NCI-H1092 (cell line): Measurements from ENCODE around the gene BTBD10.

Experiments used
- DNase-seq: peaks from one replicate; lab custom pipeline; 2025; lab: John Stamatoyannopoulos, UW

BTBD10 gene

DNA sequence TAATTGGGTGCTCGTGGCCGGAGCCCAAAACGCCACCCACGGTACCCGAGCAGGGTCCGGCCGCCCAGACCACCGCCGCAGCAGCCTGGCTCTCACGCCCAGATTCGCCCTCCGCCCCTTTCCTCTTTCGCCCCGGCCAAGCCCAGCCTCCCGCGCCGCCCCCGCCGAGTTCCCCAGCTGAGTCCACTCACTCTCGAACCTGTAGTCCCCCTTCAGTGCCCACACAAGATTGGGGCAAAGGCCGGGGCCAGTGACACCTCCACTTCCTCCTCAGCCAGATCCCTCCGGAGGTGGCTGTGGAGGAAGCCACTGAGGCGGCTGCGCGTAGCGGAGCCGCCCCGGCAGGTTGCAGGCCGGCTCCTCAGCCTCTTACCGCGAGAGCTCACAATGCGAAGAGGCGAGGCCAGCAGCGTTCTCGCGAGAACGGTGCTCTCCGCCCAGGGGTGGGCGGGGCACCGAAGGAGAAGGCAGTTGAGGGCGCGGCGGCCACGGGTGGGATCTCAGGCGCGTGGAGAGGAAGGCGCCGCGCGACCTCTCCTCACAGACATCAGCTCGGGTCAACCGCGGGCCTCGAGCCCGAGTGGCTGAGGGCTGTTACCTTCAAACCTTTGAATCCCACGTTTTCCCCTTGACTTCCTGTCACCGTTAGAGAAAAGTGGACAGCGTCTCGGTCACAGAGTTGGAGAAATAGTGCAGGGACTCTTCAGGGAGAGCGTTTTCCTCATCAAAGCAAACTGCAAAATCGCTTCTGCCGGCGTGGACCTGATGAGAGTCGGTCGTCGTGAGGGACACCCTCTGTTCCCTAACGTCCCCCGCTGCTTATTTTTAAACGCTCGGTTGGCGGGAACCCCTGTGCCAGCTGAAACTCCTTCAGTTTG lies at the start of gene BTBD10:
BTBD10 (minus strand) TSS at position 322 of the 878 bp plus-strand sequence. CDS start 18,098 bp downstream, outside the sequence.
- peak; percentile 97 for DNase-seq

DNA sequence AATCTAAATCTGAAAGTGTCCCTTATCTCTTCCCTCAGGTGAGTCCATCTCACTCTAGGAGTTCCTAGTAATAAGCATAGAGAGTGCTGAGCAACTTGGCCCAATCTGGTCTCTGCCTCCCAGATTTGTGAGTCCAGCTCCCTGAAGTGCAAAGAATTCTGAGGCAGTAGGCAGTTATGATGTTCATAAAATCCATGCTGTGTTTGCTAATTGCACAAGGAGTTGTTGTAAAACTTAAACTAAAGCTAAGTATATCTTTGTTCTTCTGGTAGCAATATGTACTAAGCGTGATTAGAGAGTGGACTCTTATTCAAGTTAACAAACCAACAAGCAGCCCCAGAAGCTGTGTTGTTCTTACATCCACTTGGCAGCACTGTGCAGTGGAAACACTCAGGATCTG lies 40.4 kb upstream of the BTBD10 start:
- no peak for DNase-seq

DNA sequence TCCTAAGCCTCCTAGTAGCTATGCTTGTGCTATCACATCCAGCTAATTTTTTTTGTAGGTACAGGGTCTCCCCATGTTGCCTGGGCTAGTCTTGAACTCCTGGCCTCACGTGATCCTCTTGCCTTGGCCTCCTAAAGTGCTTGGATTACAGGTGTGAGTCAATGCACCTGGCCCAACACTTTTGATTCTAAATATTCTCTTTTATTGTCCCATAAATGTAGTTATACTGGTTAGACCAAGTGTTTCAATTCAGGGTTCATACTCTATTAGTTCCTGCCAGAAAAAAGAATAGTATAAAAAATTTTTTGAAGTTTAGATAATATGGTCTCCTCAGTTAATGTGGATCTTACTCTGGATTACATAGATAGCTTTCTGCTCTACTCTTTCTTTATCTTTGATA lies 39.5 kb upstream of the BTBD10 start:
- DNase-seq, result no peak

DNA sequence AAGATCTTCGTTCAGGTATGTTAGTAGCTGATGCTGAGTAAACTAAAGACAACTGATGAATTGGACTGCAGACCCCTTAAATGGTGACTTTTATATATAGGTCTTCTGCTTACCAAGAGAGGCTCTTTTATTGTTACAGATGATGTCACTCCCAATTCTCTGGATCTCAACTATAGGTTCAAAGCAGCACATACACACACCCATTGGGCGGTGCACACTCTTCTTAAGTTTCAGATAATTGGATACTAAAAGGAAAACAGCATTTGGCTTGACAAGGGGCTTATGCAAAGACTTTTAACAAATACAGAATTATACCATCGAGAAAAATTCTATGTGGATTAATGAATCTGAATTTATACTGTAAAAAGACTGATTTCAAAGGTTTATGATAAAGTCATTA lies 32.9 kb upstream of the BTBD10 start, which contains the start of gene PTH:
PTH (minus strand) TSS at position 69 of the 400 bp plus-strand sequence. CDS start 3,142 bp downstream, outside the sequence.
- no peak for DNase-seq

DNA sequence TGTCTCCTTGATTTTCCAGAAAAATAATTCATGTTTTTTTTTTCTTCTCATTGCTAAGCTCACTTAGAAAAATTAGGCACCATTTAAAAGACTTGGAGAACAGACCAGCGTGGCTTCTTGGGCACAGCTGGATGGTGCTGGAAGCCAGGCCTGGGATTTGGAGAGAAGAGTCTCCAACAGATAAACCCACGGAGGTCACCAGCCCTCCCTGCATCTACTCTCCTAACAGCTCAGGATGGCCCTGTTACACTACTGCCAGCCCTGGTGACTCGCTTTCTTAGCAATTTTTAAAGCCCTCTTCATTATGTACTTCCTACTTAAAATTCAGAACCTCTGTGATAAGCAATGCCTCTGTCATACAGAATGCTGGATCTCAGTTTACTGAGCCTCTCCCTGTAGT lies 31.0 kb upstream of the BTBD10 start:
- no peak for DNase-seq

DNA sequence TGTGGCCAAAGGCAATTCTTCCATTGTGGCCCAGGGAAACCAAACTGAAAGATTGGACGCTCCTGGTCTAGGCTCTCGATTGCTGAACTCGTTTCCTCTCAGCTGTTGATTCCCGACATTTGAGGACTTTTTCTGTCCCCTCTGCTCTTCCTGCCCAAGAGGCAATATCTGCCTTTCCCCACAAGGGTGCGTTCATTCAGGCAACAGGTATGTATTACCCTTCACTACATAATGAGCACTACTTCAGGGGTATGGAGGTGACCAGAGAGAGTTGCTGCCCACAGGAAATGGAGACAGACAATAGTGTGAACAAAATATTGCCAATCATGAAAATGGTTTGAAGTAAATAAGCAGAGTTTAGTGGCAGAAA lies 24.6 kb upstream of the BTBD10 start:
- no peak for DNase-seq

DNA sequence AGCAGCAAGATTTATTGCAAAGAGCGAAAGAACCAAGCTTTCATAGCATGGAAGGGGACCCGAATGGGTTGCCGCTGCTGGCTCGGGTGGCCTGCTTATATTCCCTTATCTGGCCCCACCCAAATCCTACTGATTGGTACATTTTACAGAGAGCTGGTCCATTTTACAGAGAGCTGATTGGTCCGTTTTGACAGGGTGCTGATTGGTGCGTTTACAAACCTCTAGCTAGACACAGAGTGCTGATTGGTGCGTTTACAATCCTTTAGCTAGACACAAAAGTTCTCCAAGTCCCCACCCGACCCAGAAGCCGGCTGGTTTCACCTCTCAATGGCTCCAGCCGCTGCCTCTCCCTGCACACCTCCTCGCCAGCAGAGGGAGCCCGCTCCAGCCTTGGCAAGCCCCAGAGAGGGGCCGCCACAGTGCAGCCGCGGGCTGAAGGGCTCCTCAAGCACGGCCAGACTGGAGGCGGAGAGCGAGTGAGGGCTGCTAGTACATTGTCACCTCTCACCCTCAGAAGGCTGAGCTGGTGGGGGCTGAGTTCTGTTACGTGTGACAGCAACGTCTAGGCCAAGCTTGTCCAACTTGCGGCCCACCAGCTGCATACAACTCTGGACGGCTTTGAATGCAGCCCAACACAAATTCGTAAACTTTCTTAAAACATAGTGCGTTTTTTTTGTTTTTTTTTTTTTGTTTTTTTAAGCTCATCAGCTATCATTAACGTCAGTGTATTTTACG lies 24.1 kb upstream of the BTBD10 start:
- DNase-seq, result no peak

DNA sequence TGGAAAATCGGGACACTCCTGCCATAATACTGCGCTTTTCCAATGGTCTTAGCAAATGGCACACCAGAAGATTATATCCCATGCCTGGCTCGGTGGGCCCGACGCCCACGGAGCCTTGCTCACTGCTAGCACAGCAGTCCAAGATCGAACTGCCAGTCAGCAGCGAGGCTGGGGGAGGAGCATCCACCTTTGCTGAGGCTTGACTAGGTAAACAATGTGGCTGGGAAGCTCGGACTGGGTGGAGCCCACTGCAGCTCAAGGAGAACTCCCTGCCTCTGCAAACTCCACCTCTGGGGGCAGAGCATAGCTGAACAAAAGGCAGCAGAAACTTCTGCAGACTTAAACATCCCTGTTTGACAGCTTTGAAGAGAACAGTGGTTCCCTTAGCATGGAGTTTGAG lies 17.2 kb upstream of the BTBD10 start:
- DNase-seq, result no peak

DNA sequence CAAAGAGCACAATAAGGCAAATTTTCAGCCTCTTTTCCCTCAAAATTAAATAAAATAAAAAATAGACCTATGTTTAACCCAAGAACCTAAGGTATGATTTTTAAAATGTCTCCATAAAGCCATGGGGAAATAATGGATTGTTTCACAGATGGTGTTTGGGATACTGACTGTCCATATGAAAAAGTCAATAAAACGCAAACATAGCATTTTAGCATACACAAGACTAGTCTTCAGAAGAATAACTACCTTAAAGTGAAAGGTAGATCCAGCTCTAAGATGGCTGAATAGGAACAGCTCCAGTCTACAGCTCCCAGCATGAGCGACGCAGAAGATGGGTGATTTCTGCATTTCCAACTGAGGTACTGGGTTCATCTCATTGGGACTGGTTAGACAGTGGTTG lies 16.7 kb upstream of the BTBD10 start:
- no peak for DNase-seq

DNA sequence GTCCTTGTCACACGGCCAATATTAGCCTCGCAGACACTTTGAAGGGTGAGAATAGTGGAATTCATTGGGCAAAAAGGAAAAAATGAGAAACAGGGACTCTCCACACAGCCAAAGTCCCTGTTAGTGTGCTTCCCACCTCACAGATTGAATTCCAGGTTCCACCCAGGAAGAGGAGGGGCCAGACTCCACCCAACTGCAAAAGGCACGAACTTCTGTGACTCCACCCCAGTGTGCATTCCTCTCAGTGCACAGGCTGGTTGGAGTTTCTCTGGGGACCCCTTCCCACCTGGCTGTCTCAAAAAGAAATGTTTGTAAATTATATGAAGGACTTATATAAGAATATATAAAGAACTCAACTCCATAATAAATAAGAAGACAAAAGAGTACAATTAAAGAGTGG lies 12.1 kb upstream of the BTBD10 start:
- no peak for DNase-seq

DNA sequence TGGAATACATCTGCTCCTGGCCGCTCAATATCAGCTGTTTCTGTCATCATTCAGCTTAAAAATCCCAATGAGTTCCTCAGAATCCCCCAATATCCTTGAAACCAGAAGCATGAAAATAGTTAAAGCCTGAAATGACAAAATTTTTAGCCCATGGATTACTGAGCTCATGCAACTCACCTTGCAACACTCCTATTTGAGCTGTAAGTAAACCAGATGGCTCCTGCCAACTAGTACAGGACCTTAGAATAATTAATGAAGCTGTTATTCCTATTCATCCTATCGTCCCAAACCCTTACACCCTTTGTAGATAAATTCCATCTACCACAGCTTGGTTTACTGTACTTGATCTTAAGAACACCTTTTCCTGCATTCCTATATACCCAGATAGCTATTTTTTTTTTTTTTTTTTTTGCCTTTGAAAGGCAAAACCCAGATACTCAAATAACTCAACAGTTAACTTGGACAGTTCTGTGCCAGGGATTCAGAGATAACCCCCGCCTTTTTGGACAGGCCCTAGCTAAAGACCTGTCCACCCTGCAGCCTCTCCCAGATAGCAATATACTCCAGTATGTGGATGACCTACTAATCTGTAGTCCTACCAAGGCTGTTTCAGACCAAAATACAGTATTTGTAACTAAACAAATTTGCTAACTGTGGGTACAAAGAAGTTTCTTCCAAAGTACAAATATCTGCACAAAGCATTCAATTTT lies 10.1 kb upstream of the BTBD10 start:
- no peak for DNase-seq

DNA sequence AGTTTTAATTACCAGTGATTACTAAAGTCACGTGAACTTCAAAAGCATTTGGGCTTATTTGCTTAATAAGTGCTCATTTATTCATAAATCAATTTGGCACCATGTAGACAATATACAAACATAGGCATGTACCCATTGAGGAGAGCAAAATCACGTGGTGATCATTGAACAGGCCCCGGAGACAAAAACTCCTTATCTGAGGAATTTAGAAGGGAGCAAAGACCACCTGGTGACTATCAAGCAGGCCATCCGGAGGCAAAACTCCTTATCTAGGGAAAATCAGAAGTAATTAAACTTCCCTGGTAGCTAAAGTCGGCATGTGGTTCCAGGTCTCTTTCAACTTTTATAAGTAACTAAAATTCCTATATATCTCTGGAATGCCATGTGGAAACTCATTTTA lies 5.7 kb upstream of the BTBD10 start:
- no peak for DNase-seq

DNA sequence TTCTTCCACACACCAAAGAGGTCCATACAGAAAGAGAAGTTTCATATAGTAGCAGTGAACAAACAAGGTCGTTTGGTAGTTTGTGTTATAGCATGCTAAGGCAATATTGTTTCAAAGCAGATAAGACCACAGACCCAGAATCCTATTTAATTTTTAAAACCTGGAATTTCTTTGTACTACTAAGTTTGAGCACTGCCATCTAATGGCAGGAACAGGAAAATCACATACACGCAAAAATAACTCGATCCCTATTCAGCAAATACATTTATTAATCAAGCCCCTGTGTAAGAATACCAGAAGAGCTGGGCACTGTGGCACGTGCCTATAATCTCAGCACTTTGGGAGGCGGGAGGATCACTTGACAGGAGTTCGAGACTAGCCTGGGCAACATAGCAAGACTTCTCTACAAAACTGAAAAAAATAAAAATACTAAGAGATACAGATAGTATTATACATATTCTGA lies 2.9 kb upstream of the BTBD10 start:
- DNase-seq, result peak; percentile 3

DNA sequence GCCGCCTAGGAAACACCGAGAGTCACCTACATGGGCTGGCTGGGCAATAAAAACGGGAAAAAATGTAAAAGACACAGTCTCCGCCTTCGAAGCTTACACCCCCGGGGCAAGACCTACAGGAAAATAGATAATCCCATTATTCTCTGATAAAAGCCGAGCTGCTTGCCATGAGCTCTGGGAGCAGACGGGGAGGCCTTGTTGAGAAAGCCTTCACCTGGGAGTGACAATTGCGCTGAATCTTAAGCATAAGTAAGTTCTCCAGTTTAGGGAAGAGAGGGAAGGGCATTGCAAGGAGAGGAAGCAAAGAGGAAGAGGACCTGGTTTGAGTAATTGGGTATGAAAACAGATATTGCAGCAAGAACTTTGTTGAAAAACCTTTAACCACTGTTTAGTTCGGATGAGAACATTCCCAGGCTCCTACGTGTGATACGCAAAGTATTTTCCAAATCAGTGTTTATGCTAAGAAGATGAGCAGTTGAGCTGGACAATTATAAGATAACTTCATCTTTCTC lies 813 bp upstream of the BTBD10 start:
- DNase-seq, result peak; percentile 17

DNA sequence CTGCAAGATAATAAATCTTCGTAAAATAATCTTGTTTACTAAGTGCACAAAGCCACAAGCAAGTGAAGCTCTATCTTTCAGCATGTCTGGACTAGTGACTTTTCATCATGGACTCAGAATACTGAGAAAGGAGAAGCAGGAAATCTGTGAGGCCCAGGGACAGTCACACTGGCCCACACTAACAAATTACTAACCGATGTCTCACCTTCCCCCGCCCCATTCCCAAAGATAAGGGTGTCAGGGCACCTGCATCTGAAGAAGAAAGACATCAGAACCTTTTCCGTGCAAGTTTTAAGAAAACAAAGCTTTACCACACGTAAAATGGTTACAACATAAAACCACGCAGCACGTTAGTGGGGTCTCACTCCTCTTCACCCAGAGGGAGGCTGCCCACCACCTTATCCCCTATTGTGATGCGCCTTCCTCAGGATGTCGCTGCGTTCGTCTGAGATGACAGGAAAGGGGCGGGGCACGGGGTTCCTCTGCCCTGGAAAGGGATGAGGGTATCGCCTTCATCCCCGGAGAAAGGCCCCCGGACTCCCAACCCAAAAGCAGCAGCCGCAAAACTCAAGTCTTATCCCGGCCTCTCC lies 616 bp downstream of the BTBD10 start:
- DNase-seq, result peak; percentile 41

DNA sequence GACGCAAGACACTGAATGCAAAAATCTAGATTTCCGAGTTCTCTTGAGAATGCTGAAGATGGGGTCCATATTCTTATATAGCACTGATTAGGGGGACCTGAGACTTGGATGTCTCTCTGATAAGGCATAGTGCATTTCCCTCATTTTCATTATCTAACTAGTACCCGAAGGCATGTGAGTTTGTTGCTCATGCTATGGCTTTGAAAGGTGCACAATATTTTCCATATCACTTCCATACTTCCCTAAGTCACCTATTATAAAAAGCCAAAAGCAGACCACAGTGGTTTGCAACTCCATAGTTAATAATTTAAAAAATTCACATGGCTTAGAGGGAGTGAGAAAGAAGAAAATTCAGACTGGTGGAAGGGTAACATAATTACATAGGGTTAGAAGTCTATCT lies 1.7 kb downstream of the BTBD10 start:
- no peak for DNase-seq

DNA sequence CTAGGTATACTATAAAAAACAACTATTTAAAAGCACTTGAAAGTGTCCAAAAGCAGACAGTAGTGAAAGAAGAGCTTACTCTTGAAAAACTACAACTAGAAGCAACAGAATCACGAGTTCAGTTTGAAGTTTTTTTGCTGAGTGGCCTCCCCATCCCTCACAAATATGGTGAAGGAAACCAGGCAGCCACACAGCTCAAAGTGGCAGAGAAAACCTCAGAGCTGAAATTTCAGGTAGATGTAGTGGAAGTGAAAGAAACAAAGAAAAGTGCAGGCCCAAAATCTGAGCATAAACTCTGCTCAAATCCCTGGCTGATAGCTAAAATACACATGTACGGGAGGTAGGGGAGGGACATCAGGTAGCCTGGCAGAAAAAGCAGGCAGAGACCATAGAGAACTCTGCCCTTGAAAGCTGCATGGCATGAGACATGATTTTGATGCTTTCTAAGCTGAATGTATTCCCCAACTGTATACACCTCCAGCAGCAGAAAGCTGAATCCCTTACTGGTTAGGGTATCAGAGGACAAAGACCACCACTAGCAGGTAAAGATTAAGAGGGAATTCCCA lies 12.1 kb downstream of the BTBD10 start:
- no peak for DNase-seq

DNA sequence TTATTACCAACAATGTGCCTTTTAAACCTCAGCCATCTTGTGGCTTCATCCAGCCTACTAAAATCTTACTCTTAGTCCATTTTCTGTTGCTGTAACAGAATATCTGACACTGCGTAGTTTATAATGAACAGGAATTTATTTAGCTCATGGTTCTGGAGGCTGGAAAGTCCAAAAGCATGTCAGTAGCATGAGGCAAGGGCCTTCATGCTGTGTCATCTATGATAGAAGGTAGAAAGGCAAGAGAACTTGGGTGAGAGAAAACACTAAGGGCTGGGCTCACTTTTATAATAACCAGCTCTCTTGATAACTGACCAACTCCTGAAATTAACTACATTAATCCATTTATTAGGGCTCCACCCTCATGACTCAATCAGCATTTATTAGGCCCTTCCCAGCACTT lies 13.5 kb downstream of the BTBD10 start:
- no peak for DNase-seq

DNA sequence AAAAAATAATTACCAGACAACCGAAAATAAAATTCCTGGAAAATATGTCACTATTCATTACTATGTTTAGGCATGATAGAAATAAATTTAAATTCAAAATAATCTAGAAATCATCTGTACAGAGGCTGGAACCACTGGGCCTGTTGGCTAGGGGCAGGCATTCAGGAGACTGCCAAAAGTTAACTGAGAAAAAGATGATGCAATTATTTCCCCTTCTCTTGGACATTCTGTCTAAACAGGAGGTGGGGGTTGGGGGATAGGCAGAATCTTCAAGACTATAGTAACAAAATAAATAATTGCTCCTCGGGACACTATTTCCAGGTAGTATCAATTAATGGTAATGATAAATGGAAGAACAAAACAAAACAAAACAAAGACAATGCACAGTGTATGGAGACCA lies 14.1 kb downstream of the BTBD10 start:
- DNase-seq, result no peak

DNA sequence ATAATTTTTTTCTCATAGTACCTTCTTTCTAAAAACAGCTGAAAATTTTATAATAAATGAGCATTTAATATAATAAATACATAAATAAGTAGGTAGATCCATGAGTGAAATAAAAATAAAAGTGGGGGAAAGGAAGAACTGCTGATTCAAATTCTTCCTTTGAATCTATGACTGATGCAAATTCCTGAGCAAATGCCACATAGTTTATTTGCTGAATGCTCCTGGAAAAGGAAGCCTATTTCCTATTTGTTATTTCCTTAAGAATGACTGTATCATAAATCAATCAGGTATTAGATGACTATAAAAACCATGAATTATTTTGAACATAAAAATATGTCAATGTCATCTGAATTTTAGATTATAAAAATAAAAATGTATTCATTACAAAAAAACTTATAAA lies 16.6 kb downstream of the BTBD10 start:
- no peak for DNase-seq

DNA sequence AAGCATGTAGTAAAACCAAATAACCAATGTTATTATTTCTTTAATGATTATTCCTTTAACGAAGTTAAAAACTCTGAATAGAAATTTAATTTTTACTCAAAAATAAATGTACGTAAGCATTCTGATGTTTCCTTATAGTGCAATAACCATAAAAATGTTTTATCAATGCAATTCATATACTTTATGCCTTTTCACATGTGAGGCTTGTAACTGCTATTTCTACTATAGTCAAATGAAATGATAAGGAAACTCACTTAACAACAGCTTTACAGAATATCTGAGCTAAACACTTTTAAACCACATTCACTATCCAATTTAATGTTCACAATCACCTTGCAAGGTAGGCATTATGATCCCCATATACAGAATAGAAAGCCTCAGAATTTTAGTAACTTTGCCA lies 17.4 kb downstream of the BTBD10 start:
- no peak for DNase-seq
